Fibroblast of pulmonary artery (primary cell): ENCODE data around the gene ST6GALNAC2.

Source experiments
- DNase-seq: peaks from one replicate; pipeline ENCODE4 v3.0.0-alpha.2; 2010; ENCODE audit warnings: low read depth
- H3K4me3 ChIP-seq: replicated peaks from 2 replicates; pipeline ENCODE4 v1.5.1; 2011; ENCODE audit warnings: low read depth, mild to moderate bottlenecking, control low read depth, low read length, moderate library complexity
- TF ChIP-seq, protein P1 (sequence below): IDR thresholded peaks from 2 replicates; pipeline ENCODE4 v1.5.1; 2011; ENCODE audit warnings: mild to moderate bottlenecking, control low read depth, low read length, inconsistent platforms; ENCODE audit errors: missing control alignments

Gene ST6GALNAC2

DNA sequence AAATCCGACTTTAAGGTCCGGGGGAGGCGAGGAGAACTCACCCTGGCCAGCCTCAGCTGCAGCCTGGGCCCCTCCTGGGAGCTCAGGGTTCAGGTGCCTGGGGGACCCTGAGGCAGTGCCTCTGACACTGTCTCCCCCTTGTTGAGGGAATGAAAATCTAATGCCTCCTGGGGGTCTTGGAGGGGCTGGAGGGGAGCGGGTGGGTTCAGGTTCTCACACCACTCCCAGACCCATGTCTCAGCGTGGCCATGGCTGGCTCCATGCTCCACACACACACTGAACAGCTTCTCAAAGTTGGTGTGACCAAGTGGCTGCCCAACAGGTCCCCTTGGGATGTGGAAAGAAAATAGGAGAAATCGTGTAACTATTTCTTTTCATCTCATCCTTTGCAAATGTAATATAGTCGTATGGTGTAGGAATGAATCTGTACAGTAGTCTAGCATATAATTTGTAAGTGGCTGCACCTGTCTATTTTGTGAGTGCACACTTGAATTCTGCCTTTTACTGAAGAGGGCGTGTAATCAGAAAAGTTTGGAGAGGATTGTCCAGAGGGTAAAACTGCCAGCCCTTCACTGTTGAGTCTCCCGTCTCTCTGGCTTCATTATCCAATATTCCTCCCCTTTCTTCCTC is 46.6 kb downstream of the ST6GALNAC2 start:
- peak overlapping the region; percentile 73 for H3K4me3 ChIP-seq
- TF ChIP-seq, protein P1, sequence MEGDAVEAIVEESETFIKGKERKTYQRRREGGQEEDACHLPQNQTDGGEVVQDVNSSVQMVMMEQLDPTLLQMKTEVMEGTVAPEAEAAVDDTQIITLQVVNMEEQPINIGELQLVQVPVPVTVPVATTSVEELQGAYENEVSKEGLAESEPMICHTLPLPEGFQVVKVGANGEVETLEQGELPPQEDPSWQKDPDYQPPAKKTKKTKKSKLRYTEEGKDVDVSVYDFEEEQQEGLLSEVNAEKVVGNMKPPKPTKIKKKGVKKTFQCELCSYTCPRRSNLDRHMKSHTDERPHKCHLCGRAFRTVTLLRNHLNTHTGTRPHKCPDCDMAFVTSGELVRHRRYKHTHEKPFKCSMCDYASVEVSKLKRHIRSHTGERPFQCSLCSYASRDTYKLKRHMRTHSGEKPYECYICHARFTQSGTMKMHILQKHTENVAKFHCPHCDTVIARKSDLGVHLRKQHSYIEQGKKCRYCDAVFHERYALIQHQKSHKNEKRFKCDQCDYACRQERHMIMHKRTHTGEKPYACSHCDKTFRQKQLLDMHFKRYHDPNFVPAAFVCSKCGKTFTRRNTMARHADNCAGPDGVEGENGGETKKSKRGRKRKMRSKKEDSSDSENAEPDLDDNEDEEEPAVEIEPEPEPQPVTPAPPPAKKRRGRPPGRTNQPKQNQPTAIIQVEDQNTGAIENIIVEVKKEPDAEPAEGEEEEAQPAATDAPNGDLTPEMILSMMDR, result no peak
- no peak for DNase-seq

DNA sequence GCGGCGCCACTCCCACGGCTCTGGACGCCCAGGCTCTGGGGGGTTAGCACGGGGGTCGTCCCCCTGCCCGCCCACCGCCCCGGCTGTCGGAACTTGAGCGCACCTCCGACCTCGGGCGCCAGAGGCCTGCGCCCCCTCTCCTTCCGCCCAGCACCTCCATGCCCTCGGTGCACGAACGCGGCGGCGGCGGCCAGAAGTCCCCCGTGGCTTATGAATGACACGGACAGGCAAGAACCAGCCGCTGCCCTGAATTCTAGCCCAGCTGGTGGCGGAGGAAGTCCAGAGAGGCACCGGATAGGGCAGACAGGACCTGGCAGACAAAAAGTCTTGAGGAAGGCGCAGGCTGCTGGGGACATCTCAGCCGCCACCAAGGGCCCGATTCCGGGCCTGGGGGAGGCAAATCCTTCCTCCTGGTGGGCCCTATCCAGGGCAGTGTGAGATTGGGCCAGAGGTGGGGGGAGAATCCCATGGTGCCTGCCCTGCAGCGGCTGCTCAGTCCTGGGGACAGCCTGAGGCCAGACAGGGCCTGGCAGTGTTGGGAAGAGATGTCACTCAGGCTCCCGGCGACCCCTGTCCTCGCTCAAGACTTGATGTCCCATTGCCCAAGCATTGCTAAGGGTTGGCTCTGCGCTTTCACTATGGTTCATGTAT is 47.3 kb downstream of the ST6GALNAC2 start:
- no peak for DNase-seq
- peak overlapping the region; percentile 73 for H3K4me3 ChIP-seq
- TF ChIP-seq, protein P1, result no peak

DNA sequence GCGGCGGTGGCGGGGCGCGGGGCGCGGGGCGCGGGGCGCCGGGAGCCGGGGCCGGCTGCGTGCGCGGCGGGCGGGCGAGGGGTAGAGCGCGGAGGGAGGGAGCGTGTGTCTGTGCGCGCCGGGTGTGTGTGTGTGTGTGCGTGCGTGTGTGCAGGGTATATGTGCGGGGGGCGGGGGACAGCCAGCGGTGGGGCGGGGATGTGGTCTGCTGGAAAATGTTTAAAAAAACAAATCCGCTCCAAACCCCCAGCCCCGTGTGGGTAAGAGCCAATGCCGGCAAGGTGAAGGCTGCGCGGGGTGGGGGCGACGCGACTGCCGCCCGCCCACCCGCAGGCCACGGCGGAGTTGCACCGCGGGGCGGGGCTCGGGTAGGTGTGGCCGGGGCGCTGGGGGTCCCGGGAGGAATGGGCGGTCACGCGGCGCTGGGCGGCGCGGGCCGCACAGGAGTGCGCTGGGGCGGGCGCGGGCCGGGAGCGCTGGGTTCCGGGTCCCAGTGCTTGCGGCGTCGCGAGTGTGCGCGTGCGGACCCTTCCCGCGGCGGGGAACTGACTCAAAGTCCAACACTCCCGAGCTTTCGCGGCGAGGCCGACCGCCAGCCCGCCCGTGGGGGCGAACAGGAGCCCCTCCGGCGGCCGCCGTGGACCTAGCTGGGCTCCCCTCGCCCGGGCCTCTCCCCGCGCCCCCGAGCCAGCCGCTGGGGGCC is 47.9 kb downstream of the ST6GALNAC2 start, which contains the start of gene CYGB:
CYGB (minus strand) TSS at position 132 of the 703 bp plus-strand sequence. CDS start 167 bp downstream, outside the sequence.
- peak; percentile 85 for DNase-seq
- TF ChIP-seq, protein P1, result no peak
- H3K4me3 ChIP-seq, result peak within 1 kb of the TSS; percentile 73

DNA sequence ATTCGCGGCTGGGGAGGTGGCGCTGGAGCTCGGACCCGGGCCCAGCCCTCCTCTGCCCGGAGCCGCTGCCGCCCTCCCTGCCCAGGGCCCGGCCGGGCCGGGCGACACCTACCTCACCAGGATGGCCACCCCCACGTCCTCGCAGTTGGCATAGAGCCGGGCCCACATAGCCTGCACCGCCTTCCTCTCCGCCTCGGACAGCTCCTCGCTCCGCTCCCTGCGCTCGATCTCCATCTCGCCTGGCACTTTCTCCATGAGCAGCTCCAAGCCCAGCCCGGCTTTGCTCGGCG is 48.4 kb downstream of the ST6GALNAC2 start:
- TF ChIP-seq, protein P1, result no peak
- peak overlapping the region; percentile 73 for H3K4me3 ChIP-seq
- DNase-seq, result peak; percentile 60

DNA sequence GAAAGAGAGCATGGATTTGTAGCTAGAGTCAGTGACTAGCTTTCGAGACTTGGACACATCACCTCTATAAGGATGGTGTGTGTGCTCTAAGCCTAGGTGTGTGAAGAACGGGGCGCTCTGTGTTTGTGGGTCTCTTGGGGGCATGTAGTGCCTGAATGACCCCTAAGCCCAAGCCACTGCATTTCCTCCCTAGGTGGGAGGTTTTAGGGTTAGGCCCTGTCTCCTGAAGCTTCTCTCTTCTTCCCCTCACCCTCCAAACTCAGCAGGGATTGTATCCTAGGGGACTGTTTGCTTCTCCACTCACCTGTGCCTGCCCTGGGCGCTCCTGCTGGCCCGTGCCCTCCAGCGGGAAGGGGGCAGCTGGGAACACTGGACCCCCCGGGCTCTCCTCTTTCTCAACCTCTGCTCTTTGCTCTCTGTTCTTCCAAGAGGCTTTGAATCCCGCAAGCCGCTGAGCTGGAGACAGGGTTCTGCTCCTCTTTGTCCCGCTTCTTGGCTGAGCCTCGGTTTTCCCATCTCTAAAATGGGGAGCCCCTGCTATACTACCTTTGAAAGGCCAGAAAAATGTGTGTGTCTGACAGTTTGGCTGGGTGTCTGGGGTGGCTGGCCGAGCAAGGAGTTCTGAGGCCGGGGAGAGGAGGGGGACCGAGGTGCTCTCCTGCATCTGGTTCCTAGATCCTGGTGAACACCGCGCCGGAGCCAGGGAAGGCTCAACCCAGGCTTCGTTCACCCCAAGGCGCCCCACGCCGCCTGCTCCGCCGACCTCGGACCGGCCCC is 49.0 kb downstream of the ST6GALNAC2 start:
- peak overlapping the region; percentile 73 for H3K4me3 ChIP-seq
- TF ChIP-seq, protein P1, result no peak
- no peak for DNase-seq

DNA sequence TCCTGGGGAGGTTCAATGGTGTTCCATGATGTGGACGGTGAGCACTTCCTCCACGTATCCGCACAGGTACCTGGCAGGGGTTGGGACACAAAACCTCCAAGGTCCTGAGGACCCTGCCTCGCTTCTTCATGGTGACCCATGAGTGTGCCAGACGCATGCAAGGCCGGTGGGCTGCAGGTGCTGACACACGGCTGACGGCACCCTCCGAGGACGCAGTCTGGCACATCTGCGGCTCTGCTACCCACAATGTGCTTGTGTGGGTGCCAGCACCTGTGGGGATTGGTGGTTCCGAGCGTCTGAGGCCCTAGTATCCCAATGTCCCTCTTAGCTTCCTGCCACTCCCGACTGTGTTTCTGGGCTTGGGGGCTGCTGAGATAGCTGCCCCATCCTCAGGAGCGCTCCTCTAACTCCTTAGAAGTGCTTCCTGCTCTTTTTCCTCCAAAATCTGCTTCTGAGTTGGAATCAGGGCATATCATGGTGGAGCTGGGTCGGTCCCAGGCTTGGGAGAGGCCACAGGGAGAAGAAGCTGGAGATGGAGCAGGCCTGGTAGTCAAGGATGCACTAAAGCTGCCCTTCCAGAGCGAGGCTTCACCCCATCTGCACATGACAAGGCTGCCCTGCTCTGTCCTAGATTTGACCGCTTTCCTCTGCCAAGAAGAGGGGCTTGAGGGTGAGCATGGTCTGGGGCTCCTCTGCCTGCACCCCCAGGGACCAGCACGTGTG is 49.7 kb downstream of the ST6GALNAC2 start:
- DNase-seq, result no peak
- peak overlapping the region; percentile 73 for H3K4me3 ChIP-seq
- TF ChIP-seq, protein P1, result no peak
